HepG2 (cell line): ENCODE results near the gene STEAP1. TPM values are rescaled to one million over a fixed set of nuclear protein-coding genes. Genes with fewer than 3 reads are reported as not detected.

Experiments
- GFI1 ChIP-seq: sonication (generic); formaldehyde crosslinking; IDR thresholded peaks from 2 replicates; pipeline ENCODE4 v1.5.0; 2020; ENCODE audit warnings: missing genetic modification reagents, mild to moderate bottlenecking, borderline replicate concordance
- HDAC1 ChIP-seq: sonication (generic); formaldehyde crosslinking; IDR thresholded peaks from 2 replicates; pipeline ENCODE4 v1.5.1; 2020; ENCODE audit warnings: mild to moderate bottlenecking, missing genetic modification reagents
- HIVEP1 ChIP-seq: sonication (generic); formaldehyde crosslinking; IDR thresholded peaks from 2 replicates; pipeline ENCODE4 v1.4.0; 2020; ENCODE audit warnings: mild to moderate bottlenecking, missing genetic modification reagents
- IRF9 ChIP-seq: sonication (generic); formaldehyde crosslinking; IDR thresholded peaks from 2 replicates; pipeline ENCODE4 v1.8.0; 2022; ENCODE audit warnings: missing genetic modification reagents, mild to moderate bottlenecking, borderline replicate concordance
- JUN ChIP-seq: sonication (generic); formaldehyde crosslinking; IDR thresholded peaks from 2 replicates; pipeline ENCODE4 v1.4.0; 2020; ENCODE audit warnings: mild to moderate bottlenecking, missing genetic modification reagents
- KLF12 ChIP-seq: sonication (generic); formaldehyde crosslinking; IDR thresholded peaks from 2 replicates; pipeline ENCODE4 v1.4.0; 2020; ENCODE audit warnings: missing genetic modification reagents, borderline replicate concordance
- MBD4 ChIP-seq: IDR thresholded peaks from 2 replicates; pipeline ENCODE4 v1.6.1; 2012; ENCODE audit warnings: low read length, inconsistent platforms, borderline replicate concordance
- NFE2 ChIP-seq: sonication (generic); formaldehyde crosslinking; IDR thresholded peaks from 2 replicates; pipeline ENCODE4 v1.4.0; 2020; ENCODE audit warnings: missing genetic modification reagents
- PRDM15 ChIP-seq: sonication (generic); formaldehyde crosslinking; IDR thresholded peaks from 2 replicates; pipeline ENCODE4 v1.4.0; 2020; ENCODE audit warnings: missing genetic modification reagents
- SALL2 ChIP-seq: sonication (generic); formaldehyde crosslinking; IDR thresholded peaks from 2 replicates; pipeline ENCODE4 v1.8.1; 2023; ENCODE audit warnings: mild to moderate bottlenecking, missing genetic modification reagents, inconsistent platforms
- TERF1 ChIP-seq: sonication (generic); formaldehyde crosslinking; IDR thresholded peaks from 2 replicates; pipeline ENCODE4 v1.8.0; 2022; ENCODE audit warnings: mild to moderate bottlenecking, missing genetic modification reagents, moderate library complexity
- THYN1 ChIP-seq: sonication (generic); formaldehyde crosslinking; IDR thresholded peaks from 2 replicates; pipeline ENCODE4 v1.8.1; 2023; ENCODE audit warnings: low read depth, mild to moderate bottlenecking, moderate library complexity, missing genetic modification reagents, borderline replicate concordance
- UBTF ChIP-seq: sonication (generic); formaldehyde crosslinking; IDR thresholded peaks from 2 replicates; pipeline ENCODE4 v1.4.0; 2020; ENCODE audit warnings: mild to moderate bottlenecking, missing genetic modification reagents
- WIZ ChIP-seq: sonication (generic); formaldehyde crosslinking; IDR thresholded peaks from 2 replicates; pipeline ENCODE4 v1.5.1; 2020; ENCODE audit warnings: mild to moderate bottlenecking, missing genetic modification reagents
- ZMYM2 ChIP-seq: sonication (generic); formaldehyde crosslinking; IDR thresholded peaks from 2 replicates; pipeline ENCODE4 v1.8.0; 2022; ENCODE audit warnings: mild to moderate bottlenecking, missing genetic modification reagents
- ZNF274 ChIP-seq: sonication (generic); formaldehyde crosslinking; IDR thresholded peaks from 2 replicates; pipeline ENCODE4 v1.5.1; 2020; ENCODE audit warnings: mild to moderate bottlenecking, missing genetic modification reagents
- ZNF280D ChIP-seq: sonication (generic); formaldehyde crosslinking; IDR thresholded peaks from 2 replicates; pipeline ENCODE4 v1.5.1; 2020; ENCODE audit warnings: mild to moderate bottlenecking, missing genetic modification reagents
- ZNF746 ChIP-seq: sonication (generic); formaldehyde crosslinking; IDR thresholded peaks from 2 replicates; pipeline ENCODE4 v1.8.0; 2022; ENCODE audit warnings: mild to moderate bottlenecking, missing genetic modification reagents
- polyA plus RNA-seq, 8 experiments: library from polyadenylated mRNA; depleted of rRNA in 3 of 8; stranded (reverse) in 7 of 8; unstranded in 1 of 8; fragments of >200 nt; fragmentation: Illumina TruSeq in 4 of 8; extraction: Trizol in 4 of 8; gene quantifications; 2 replicates each; pipeline versions ENCODE4 v1.2.1 to v1.2.3, GENCODE V29; 2011 to 2016; ENCODE audit warnings: low read depth in 4 of 8, missing spikeins in 1 of 8, mixed read lengths in 1 of 8; ENCODE audit not compliant: insufficient read depth in 1 of 8
- total RNA-seq, 5 experiments: library from RNA; depleted of rRNA; stranded (reverse); fragments of >200 nt; fragmentation: Illumina TruSeq; extraction: Trizol; gene quantifications; 2 replicates each; pipeline ENCODE4 v1.2.3, GENCODE V29; 2016; ENCODE audit warnings: low read depth in 1 of 5

STEAP1 gene
- total and polyA plus RNA-seq, 2 of the 13 experiments (the other 11 are each of a cell fraction or from before 2014, with no cell fraction given) = 23.2 to 24.2 TPM

GRCh38 chr7:90173127-90173844 is 19.0 kb downstream of the STEAP1 start (continued):
- TF ChIP-seq THYN1 (CRISPR knock-in tag) (no peak), MBD4 (no peak), NFE2 (CRISPR knock-in tag) (no peak), TERF1 (no peak), HDAC1 (CRISPR knock-in tag) (no peak), ZNF280D (CRISPR knock-in tag) (no peak), SALL2 (CRISPR knock-in tag) (no peak), WIZ (CRISPR knock-in tag) (no peak), UBTF (no peak), HIVEP1 (CRISPR knock-in tag) (no peak), ZMYM2 (CRISPR knock-in tag) (no peak), KLF12 (CRISPR knock-in tag) (no peak), ZNF274 (CRISPR knock-in tag) (no peak), IRF9 (CRISPR knock-in tag) (no peak), ZNF746 (no peak), GFI1 (0 out of 2 replicates have a peak, but pooled peaks have one; percentile 29), JUN (CRISPR knock-in tag) (no peak), PRDM15 (CRISPR knock-in tag) (no peak)
